ENCODE measurements around the gene ADPRHL1. TPM values are rescaled to one million over a fixed set of nuclear protein-coding genes. Genes with fewer than 3 reads are reported as not detected.

The ADPRHL1 gene
- total RNA-seq, 1 experiment from 2014 or later, result 11.5 TPM

DNA sequence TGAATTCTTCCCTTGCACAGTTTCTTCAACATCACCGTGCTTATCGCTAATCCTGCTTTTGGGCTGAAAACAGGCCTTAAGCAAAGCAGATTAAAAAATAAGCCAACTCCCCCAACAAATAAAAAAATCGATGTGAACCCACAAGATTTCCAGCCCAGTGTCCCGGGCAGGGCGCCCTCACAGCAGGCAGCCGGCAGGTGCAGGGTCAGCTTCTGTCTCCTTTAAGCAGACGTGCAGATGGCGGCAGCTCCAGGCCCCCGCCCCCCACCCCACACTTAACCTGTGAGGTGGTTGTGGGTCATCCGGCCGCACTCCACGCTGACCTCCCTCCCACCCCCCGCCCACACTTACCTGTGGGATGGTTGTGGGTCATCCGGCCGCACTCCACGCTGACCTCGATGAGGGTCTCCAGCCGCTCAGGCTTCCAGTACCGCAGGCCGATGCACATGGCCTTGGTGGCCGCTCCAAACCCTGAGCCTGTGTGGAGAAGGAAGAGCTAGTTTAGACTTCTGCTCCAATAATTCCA, 19.8 kb downstream of the ADPRHL1 start:
- Histone ChIP-seq H3K27ac (no peak overlapping the region), H3K27me3 (ENCODE audit: insufficient read depth, low read depth) (no peaks in the 10 kb centered on the region), H3K4me1 (replicated peaks; ENCODE audit: insufficient read depth) (peaks cover 2% of the 10 kb centered on the region), H3K9me3 (ENCODE audit: insufficient read depth, low read depth) (no peaks in the 10 kb centered on the region), H2AFZ (no peak overlapping the region), H4K20me1 (ENCODE audit: insufficient read depth) (no peaks in the 10 kb centered on the region), H3K79me2 (ENCODE audit: low read depth) (no peaks in the 10 kb centered on the region), H3K36me3 (ENCODE audit: low read depth) (no peaks in the 10 kb centered on the region), H3K4me3 (no peak overlapping the region), H3F3A (ENCODE audit: insufficient read depth, low read depth) (no peaks in the 10 kb centered on the region; the same call in 1 of the 2 replicates), H3K4me2 (no peak overlapping the region), H3K9me2 (ENCODE audit: insufficient read depth) (no peaks in the 10 kb centered on the region)
- no TSS peak for BruUV-seq (replicated peaks)
- intact Hi-C loops (cut with micrococcal nuclease; ENCODE audit: unreplicated experiment), result no loop called here
- POLR2A ChIA-PET (ENCODE audit: unreplicated experiment), result no interaction called here
- DNase-seq, result no peak
- TF ChIP-seq EZH2 (IDR thresholded peaks at IDR 0.05; ENCODE audit: low read depth) (no peak), CTCF (conservative IDR thresholded peaks at IDR 0.05) (no peak)
- CTCF ChIA-PET, result no interaction called here

GRCh38 chr13:113432506-113433270, 20.6 kb downstream of the ADPRHL1 start:
- Histone ChIP-seq H3K36me3 (ENCODE audit: low read depth) (no peaks in the 10 kb centered on the region), H4K20me1 (ENCODE audit: insufficient read depth) (no peaks in the 10 kb centered on the region), H2AFZ (no peak overlapping the region), H3K4me2 (no peak overlapping the region), H3K27ac (no peak overlapping the region), H3K27me3 (ENCODE audit: insufficient read depth, low read depth) (no peaks in the 10 kb centered on the region), H3K79me2 (ENCODE audit: low read depth) (no peaks in the 10 kb centered on the region), H3K4me1 (replicated peaks; ENCODE audit: insufficient read depth) (peaks cover 10% of the 10 kb centered on the region), H3F3A (ENCODE audit: insufficient read depth, low read depth) (no peaks in the 10 kb centered on the region; the same call in 1 of the 2 replicates), H3K9me2 (ENCODE audit: insufficient read depth) (no peaks in the 10 kb centered on the region), H3K4me3 (no peak overlapping the region), H3K9me3 (ENCODE audit: insufficient read depth, low read depth) (no peaks in the 10 kb centered on the region)
- TF ChIP-seq EZH2 (IDR thresholded peaks at IDR 0.05; ENCODE audit: low read depth), result no peak
- no peak for TF ChIP-seq CTCF (conservative IDR thresholded peaks at IDR 0.05)
- intact Hi-C loops (cut with micrococcal nuclease; ENCODE audit: unreplicated experiment), result no loop called here
- BruUV-seq (replicated peaks), result no TSS peak
- no peak for DNase-seq
- CTCF ChIA-PET, result no interaction called here
- POLR2A ChIA-PET (ENCODE audit: unreplicated experiment), result no interaction called here

DNA sequence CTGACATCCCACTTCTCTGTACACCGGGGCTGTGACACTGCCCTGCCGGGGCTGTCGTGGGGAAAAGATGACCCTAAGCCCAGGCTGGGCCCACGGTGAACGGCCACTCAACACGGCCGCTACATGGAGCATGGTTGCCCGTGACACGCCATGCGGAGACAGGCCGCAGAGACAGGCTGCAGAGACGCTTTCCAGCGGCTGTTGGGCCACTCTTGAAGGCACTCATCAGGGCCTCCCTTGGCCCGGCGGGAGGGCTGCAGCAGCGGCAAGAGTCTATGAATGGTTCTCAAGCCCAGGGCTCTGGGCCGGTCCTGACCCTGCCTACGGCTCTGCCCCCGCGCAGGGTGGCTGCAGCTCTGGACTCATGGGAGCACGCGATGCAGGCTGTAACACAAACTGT, 22.1 kb downstream of the ADPRHL1 start:
- BruUV-seq (replicated peaks), result no TSS peak
- H3K4me2 ChIP-seq, result no peak overlapping the region
- H3K79me2 ChIP-seq (ENCODE audit: low read depth), result no peaks in the 10 kb centered on the region
- TF ChIP-seq EZH2 (IDR thresholded peaks at IDR 0.05; ENCODE audit: low read depth) (no peak), CTCF (conservative IDR thresholded peaks at IDR 0.05) (no peak)
- H3K27me3 ChIP-seq (ENCODE audit: insufficient read depth, low read depth), result no peaks in the 10 kb centered on the region
- H3F3A ChIP-seq (ENCODE audit: insufficient read depth, low read depth), result peaks cover under 1% of the 10 kb centered on the region; the same call in 1 of the 2 replicates
- no peaks in the 10 kb centered on the region for H4K20me1 ChIP-seq (ENCODE audit: insufficient read depth)
- intact Hi-C loops (cut with micrococcal nuclease; ENCODE audit: unreplicated experiment), result no loop called here
- H3K36me3 ChIP-seq (ENCODE audit: low read depth), result no peaks in the 10 kb centered on the region
- no peak for DNase-seq
- no peak overlapping the region for H3K4me3 ChIP-seq
- POLR2A ChIA-PET (ENCODE audit: unreplicated experiment), result no interaction called here
- H3K9me2 ChIP-seq (ENCODE audit: insufficient read depth), result no peaks in the 10 kb centered on the region
- CTCF ChIA-PET, result no interaction called here
- no peaks in the 10 kb centered on the region for H3K9me3 ChIP-seq (ENCODE audit: insufficient read depth, low read depth)
- H3K4me1 ChIP-seq (replicated peaks; ENCODE audit: insufficient read depth), result peaks cover 16% of the 10 kb centered on the region
- H2AFZ ChIP-seq, result no peak overlapping the region
- no peak overlapping the region for H3K27ac ChIP-seq
